ENCODE results near the gene CCDC171.
A peak's percentile ranks its signal among the peaks of the same experiment; 100 is the strongest.

Gene CCDC171

GRCh38 chr9:16001856-16002255 is 449.0 kb downstream of the CCDC171 start:
- DNase-seq (ENCODE audit: low read depth) = no peak

DNA sequence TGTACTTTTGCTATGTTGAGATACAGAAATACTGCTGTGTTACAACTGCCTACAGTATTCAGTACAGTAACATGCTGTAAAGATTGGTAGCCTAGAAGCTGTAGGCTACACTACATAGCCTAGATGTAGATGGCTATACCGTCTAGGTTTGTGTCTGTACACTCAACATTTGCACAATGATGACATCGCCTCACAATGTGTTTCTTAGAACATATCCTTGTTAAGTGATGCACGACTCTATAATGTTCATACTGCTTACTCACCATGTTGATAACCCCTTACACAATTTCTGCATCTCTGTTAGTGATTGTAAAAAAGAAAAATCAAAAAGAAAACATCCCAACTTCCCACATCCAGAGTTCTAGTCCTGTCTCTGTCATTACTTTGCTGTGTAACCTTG is 450.0 kb downstream of the CCDC171 start:
- DNase-seq (ENCODE audit: low read depth) = no peak

- no peak for DNase-seq (ENCODE audit: low read depth)
These were observed 450.9 kb downstream of the CCDC171 start for GRCh38 chr9:16003785-16004184.

DNA sequence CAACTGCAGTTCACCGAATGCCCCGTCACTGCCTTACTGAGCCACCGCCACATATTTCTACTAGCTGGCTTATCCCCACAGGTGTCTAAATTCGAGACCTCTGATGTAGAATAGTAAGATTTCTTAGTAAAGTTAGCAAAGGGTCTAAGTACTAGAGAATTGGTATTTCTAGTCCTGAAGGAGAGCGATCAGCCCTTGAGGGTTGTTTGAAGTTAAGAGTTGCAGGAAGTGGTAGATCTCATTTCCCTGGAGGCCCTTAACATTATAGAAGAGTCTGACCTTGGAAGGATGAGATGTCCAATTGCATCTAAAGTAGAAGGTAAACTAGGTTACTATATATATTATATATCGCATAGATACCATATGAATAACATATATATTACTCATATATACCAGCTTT is 451.8 kb downstream of the CCDC171 start:
- no peak for DNase-seq (ENCODE audit: low read depth)

DNA sequence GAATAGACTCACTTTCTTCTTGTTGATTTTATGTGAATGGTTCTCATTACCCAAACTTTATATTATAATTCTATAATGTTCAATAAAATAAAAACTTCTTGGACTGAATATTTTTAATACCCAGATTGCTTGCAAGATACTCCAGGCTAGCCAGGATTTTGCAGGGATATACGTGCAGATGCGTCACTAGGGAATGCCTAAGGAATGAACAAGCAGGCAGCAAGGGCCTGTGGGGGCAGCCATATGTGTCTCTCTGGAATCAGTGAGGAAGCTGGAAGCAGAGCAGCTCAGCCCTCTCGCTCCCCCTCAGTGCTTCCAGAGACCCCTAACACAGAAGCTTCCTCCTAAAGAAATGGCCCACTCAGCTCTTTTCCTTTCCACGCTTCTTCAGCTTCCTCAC is 457.4 kb downstream of the CCDC171 start:
- no peak for DNase-seq (ENCODE audit: low read depth)

DNA sequence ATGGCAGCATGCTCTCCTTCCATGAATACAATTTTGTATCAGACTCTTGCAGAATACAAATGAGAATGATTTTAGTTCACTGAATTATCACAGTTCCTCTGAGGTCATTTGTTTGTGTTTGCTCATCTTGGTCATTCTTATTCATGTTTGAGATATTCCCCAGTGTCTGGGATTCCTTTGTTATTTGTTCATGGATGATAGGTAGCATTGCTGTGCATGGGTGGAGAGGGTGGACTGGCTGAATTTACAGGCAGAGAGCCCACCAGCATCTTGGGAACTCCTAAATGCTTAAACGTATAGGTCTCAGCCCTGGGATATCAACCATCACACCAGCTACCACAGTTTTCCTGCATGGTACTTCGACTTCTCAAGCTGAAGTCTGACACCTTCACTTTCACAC is 459.8 kb downstream of the CCDC171 start:
- DNase-seq (ENCODE audit: low read depth) = no peak

- no peak for DNase-seq (ENCODE audit: low read depth)
These were observed 460.5 kb downstream of the CCDC171 start for GRCh38 chr9:16013366-16013765.

DNA sequence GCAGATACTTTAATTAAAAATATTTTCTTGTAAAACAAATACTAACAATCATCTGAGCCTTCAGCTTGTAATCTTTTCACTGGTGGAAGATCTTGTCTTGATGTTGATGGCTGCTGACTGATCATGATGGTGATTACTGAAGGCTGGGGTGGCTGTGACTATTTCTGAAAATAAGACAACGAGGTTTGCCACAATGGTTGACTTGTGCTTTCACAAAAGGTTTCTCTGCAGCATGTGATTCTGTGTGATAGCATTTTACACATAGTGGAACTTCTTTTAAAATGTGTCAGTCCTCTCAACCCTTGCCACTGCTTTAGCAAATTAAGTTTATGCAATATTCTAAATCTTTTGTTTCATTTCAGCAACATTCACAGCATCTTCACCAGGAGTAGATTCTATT is 461.0 kb downstream of the CCDC171 start:
- DNase-seq (ENCODE audit: low read depth) = no peak

DNA sequence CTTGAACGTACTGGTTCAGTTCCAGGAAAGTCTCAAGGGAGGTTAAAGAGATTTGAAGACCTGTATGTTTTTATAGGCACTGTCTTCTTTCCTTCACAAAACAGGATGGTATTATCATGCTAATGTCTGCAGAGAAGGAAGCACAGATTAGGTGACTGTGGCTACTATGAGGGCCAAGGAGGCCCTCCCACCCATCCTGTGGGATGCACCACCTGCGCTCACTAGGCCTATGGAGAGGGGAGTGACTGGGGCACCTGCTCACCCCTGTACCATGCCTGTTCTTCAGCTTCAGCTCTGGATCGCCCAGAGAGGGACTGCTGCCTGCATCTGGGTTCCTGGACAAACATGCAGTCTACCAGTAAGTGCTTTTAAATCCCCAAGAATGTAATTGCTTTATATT is 469.4 kb downstream of the CCDC171 start:
- no peak for DNase-seq (ENCODE audit: low read depth)

DNA sequence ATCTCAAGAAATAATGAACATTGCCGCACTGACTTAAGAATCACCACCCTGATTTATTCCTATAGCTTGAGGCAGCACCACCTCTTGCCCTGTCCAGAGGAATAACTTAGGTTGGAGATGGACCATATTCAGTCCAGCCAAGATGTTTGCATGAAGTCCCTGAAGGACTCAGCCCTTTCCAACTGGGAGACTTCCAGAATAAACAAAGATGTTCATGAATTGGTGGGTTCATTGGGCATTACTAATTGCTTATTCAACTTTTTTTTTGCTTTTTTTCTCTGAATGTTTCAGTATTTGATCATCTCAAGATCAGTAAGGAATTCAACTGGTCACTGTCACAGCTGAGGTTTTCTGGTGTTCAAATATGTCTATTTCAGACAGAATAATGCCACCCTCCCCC is 470.6 kb downstream of the CCDC171 start:
- peak; percentile 44 for DNase-seq (ENCODE audit: low read depth)

All from fibroblast of the conjunctiva (primary cell).